ENCODE measurements around the gene KLHDC2.
"Not testable (repeated sequence)": the region's sequence is repeated elsewhere in the genome, so short reads cannot be mapped to it uniquely, and the experiment has no call there.

KLHDC2 gene

GRCh38 chr14:49781040-49781439 is 13.1 kb downstream of the KLHDC2 start:
- DNase-seq = not testable (repeated sequence)

- DNase-seq = no peak
Observed at GRCh38 chr14:49783394-49784014, 15.6 kb downstream of the KLHDC2 start.

GRCh38 chr14:49786315-49786714 is 18.4 kb downstream of the KLHDC2 start:
- DNase-seq = no peak

DNA sequence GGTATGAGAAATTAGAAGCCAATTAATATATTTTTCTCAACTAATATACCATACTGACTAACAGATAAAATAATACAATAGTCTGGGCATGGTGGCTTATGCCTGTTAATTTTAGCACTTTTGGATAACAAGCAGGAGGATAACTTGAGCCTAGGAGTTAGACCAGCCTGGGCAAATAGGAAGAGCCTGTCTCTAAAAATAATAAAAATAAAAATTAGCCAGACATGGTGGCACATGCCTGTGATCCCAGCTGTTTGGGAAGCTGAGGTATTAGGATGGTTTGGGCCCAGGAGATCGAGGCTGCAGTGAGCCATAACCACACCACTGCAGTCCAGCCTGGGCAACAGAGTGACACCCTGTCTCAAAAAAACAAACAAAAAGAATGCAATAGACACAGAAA is 24.7 kb downstream of the KLHDC2 start:
- no peak for DNase-seq

DNA sequence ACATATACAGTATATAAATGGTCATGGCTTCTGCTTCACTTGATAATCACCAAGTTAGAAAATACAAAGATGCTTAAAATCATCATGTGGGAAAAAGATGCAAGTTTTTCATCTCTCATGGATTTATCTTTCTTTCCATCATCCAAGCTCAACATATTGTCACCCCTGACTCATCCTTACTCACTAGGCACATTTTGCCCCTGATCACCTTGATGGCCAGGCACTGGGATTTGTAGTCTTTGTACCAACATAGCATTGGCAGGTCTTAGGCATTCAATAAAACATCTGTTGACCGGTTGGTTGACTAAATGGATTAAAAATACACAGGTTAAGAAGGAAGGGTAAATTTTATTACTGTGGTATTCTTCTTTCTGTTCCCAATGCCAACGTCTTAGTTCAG is 28.1 kb downstream of the KLHDC2 start:
- DNase-seq = no peak

DNA sequence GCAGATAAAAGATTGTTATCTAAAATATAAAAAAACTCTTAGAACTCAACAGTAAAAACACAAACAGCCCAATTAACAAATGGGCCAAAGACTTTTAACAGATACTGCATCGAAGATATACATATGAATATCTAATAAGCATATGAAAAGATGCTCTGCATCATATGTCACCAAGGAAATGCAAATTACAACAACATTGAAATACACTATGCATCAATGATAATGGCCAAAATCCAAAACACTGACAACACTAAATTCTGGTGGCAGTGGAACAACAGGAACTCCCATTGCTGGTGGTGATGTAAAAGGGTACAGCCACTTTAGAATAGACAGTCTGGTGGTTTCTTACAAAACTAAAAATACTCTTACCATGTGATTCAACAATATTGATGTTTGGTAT is 40.8 kb downstream of the KLHDC2 start:
- no peak for DNase-seq

DNA sequence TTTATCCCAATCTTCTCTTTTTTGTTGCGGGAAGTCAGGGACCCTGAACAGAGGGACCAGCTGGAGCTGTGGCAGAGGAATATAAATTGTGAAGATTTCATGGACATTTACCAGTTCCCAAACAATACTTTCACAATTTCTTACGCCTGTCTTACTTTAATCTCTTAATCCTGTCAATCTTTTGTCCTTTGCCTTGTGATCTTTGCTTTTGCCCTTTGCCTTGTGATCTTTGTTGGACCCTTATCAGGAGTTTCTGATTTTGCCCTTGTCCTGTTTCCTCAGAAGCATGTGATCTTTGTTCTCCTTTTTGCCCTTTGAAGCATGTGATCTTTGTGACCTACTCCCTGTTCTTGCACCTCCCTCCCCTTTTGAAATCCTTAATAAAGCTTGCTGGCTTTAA is 48.2 kb downstream of the KLHDC2 start:
- not testable (repeated sequence) for DNase-seq

DNA sequence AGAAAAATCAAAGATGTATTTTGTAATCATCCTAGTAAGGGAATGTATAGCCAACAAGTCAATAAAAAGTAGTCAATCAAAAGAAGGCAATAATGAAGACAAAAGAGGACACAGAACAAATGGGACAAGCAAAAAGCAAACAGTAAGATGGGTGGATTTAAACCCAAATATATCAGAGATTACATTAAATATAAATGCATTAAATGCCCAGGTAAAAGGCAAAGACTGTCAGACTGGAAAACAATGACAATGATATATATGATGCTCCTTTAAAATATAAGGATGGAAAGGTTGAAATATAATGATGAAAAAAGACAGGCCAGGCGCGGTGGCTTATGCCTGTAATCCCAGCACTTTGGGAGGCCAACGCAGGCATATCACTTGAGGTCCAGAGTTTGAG is 48.9 kb downstream of the KLHDC2 start:
- DNase-seq = no peak

GRCh38 chr14:49820176-49820575 is 52.2 kb downstream of the KLHDC2 start:
- no peak for DNase-seq

DNA sequence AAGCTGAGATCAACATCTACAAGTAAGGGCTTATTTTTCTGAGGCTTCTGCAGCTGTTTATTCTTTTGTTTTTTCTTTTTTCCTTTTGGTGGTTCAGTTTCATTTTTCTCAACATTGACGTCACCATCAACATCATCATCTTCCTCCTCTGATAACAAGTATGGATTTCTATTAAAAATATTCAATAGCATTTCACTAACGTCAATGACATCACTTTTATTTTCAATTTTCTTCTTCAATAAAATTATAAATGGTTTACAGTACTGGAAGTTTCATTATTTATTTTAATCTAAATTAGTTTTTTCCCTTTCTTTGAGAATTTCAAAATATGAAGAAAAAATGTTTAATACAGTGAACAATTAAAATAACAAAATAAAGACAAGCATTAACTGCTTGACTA is 60.7 kb downstream of the KLHDC2 start:
- DNase-seq = no peak

Measured in DMS 273 treated with DMSO at 0.1 percent for 48 hours (cell line).